Measurements from ENCODE around the gene PPP1R14C. TPM values are rescaled to one million over a fixed set of nuclear protein-coding genes. Genes with fewer than 3 reads are reported as not detected.

PPP1R14C gene
- total and polyA plus RNA-seq, 2 experiments from 2014 or later, result 1.1 to 1.4 TPM

GRCh38 chr6:150247803-150248202 is 105.0 kb downstream of the PPP1R14C start:
- DNase-seq (ENCODE audit: low spot score) (no peak), ATAC-seq (no peak)
- Mint-ChIP-seq H3K4me1 (peaks cover 11% of the 10 kb centered on the region; the same call in 2 of the 3 replicates), H3K27ac (no peak overlapping the region), H3K4me3 (no peak overlapping the region), H3K27me3 (ENCODE audit: insufficient read depth, low read depth, poor library complexity) (no peaks in the 10 kb centered on the region), H3K9me3 (peaks cover 15% of the 10 kb centered on the region; the same call in 2 of the 3 replicates), H3K36me3 (ENCODE audit: low read depth) (peaks cover 7% of the 10 kb centered on the region; the same call in 1 of the 3 replicates)
- Histone ChIP-seq H2AFZ (no peak overlapping the region), H3K4me1 (ENCODE audit: insufficient read depth) (no peaks in the 10 kb centered on the region), H3K4me2 (no peak overlapping the region), H3F3A (replicated peaks; ENCODE audit: low read depth) (no peaks in the 10 kb centered on the region), H3K4me3 (no peak overlapping the region), H4K20me1 (replicated peaks; ENCODE audit: insufficient read depth) (no peaks in the 10 kb centered on the region), H3K36me3 (ENCODE audit: insufficient read depth) (no peaks in the 10 kb centered on the region), H3K9me2 (ENCODE audit: insufficient read depth) (peaks cover 11% of the 10 kb centered on the region; the same call in 1 of the 2 replicates), H3K79me2 (replicated peaks; ENCODE audit: insufficient read depth) (no peaks in the 10 kb centered on the region), H3K27ac (ENCODE audit: low read depth) (no peak overlapping the region), H3K27me3 (ENCODE audit: insufficient read depth) (no peaks in the 10 kb centered on the region)
- TF ChIP-seq JUNB (IDR thresholded peaks at IDR 0.05; ENCODE audit: unreplicated experiment) (no peak), ETS1 (IDR thresholded peaks at IDR 0.05) (no peak), NANOG (IDR thresholded peaks at IDR 0.05; ENCODE audit: borderline replicate concordance) (no peak), CREB1 (CRISPR knock-in tag; IDR thresholded peaks at IDR 0.05; ENCODE audit: low read depth) (no peak)

GRCh38 chr6:150248300-150248699 is 105.5 kb downstream of the PPP1R14C start:
- no peak overlapping the region for H2AFZ ChIP-seq
- no peak for TF ChIP-seq POLR2AphosphoS5 (IDR thresholded peaks at IDR 0.05; ENCODE audit: low read depth)
- TF ChIP-seq ETS1 (IDR thresholded peaks at IDR 0.05), result no peak
- no peak for TF ChIP-seq ZNF114 (CRISPR knock-in tag; IDR thresholded peaks at IDR 0.05)
- TF ChIP-seq CREB1 (CRISPR knock-in tag; IDR thresholded peaks at IDR 0.05; ENCODE audit: low read depth), result no peak
- TF ChIP-seq JUNB (IDR thresholded peaks at IDR 0.05; ENCODE audit: unreplicated experiment), result no peak
- no peak for TF ChIP-seq CTCF (conservative IDR thresholded peaks at IDR 0.05; ENCODE audit: low read depth in 2 of 2)
- TF ChIP-seq EZH2phosphoT487 (IDR thresholded peaks at IDR 0.05; ENCODE audit: unreplicated experiment), result no peak
- TF ChIP-seq EZH2 (IDR thresholded peaks at IDR 0.05; ENCODE audit: low read depth, unreplicated experiment), result no peak
- no peak for TF ChIP-seq ZNF331 (CRISPR knock-in tag; IDR thresholded peaks at IDR 0.05; ENCODE audit: low read depth)
- no peak for TF ChIP-seq REST (IDR thresholded peaks at IDR 0.05; ENCODE audit: unreplicated experiment)
- no peak for TF ChIP-seq NANOG (IDR thresholded peaks at IDR 0.05; ENCODE audit: borderline replicate concordance)
- no peaks in the 10 kb centered on the region for H4K20me1 ChIP-seq (replicated peaks; ENCODE audit: insufficient read depth)
- no peak overlapping the region for H3K4me2 ChIP-seq
- H3K4me3 ChIP-seq, result no peak overlapping the region
- no peaks in the 10 kb centered on the region for H3K36me3 ChIP-seq (ENCODE audit: insufficient read depth)
- peaks cover 15% of the 10 kb centered on the region; the same call in 1 of the 2 replicates for H3K9me2 ChIP-seq (ENCODE audit: insufficient read depth)
- no peaks in the 10 kb centered on the region for H3F3A ChIP-seq (replicated peaks; ENCODE audit: low read depth)
- H3K79me2 ChIP-seq (replicated peaks; ENCODE audit: insufficient read depth), result no peaks in the 10 kb centered on the region
- no peaks in the 10 kb centered on the region for H3K27me3 ChIP-seq (ENCODE audit: insufficient read depth)
- no peak overlapping the region for H3K4me3 Mint-ChIP-seq
- H3K4me1 Mint-ChIP-seq, result peaks cover 11% of the 10 kb centered on the region; the same call in 2 of the 3 replicates
- H3K27ac Mint-ChIP-seq, result no peak overlapping the region
- H3K27me3 Mint-ChIP-seq (ENCODE audit: insufficient read depth, low read depth, poor library complexity), result no peaks in the 10 kb centered on the region
- H3K4me1 ChIP-seq (ENCODE audit: insufficient read depth), result no peaks in the 10 kb centered on the region
- ATAC-seq, result no peak
- peaks cover 15% of the 10 kb centered on the region; the same call in 2 of the 3 replicates for H3K9me3 Mint-ChIP-seq
- H3K27ac ChIP-seq (ENCODE audit: low read depth), result no peak overlapping the region
- no peak for DNase-seq (ENCODE audit: low spot score)
- peaks cover 7% of the 10 kb centered on the region; the same call in 1 of the 3 replicates for H3K36me3 Mint-ChIP-seq (ENCODE audit: low read depth)
